IMR-90 (cell line): ENCODE data around the gene SLC44A5. TPM values are rescaled to one million over a fixed set of nuclear protein-coding genes. Genes with fewer than 3 reads are reported as not detected.

ENCODE experiments used
- ATAC-seq: fragments of 200-7000 bp; cut with Tn5 transposase; 2 replicates; pipeline ENCODE4 v1.9.1; 2020; ENCODE audit warnings: low read depth, mild to moderate bottlenecking, moderate library complexity
- BruUV-seq: library from RNA; stranded (reverse); fragments of 400-500 nt; replicated peaks from 2 replicates; lab custom pipeline; 2021; lab: Mats Ljungman, UMichigan
- CTCF ChIA-PET: fragments of 300-600 bp; formaldehyde crosslinking; extraction: SDS; loops from one replicate; lab custom pipeline; 2021; ENCODE audit warnings: antibody characterized with exemption; lab: Yijun Ruan, JAX
- POLR2A ChIA-PET: fragments of 300-600 bp; sonication (Branson Sonifier 250); formaldehyde crosslinking; loops from one replicate; lab custom pipeline; 2022; ENCODE audit warnings: antibody characterized with exemption; ENCODE audit not compliant: unreplicated experiment; lab: Charles Lee
- DNase-seq: peaks from one replicate; pipeline ENCODE4 v3.0.0; 2013
- H2AFZ ChIP-seq: replicated peaks from 2 replicates; pipeline ENCODE3; 2013; ENCODE audit warnings: low read length, mild to moderate bottlenecking; ENCODE audit not compliant: poor library complexity
- H2AK5ac ChIP-seq: 2 replicates; pipeline ENCODE4 v1.6.1; 2013; ENCODE audit warnings: low read depth, low read length, inconsistent platforms
- H2AK9ac ChIP-seq: replicated peaks from 2 replicates; pipeline ENCODE3; 2013; ENCODE audit warnings: mild to moderate bottlenecking, low read depth, low read length, moderate library complexity; ENCODE audit not compliant: poor library complexity
- H2BK120ac ChIP-seq: 2 replicates; pipeline ENCODE4 v1.6.1; 2013; ENCODE audit warnings: low read depth, low read length, inconsistent platforms
- H2BK15ac ChIP-seq: 3 replicates; pipeline ENCODE4 v1.6.1; 2013; ENCODE audit warnings: low read depth, low read length, inconsistent platforms
- H2BK20ac ChIP-seq: 2 replicates; pipeline ENCODE4 v1.6.1; 2013; ENCODE audit warnings: low read depth, mild to moderate bottlenecking, inconsistent platforms, low read length, moderate library complexity
- H2BK5ac ChIP-seq: 2 replicates; pipeline ENCODE4 v1.6.1; 2013; ENCODE audit warnings: mild to moderate bottlenecking, low read depth, low read length, inconsistent platforms; ENCODE audit not compliant: poor library complexity, severe bottlenecking
- H3K14ac ChIP-seq: replicated peaks from 2 replicates; pipeline ENCODE4 v1.6.1; 2013; ENCODE audit warnings: low read depth, low read length, inconsistent platforms
- H3K18ac ChIP-seq: 2 replicates; pipeline ENCODE4 v1.6.1; 2013; ENCODE audit warnings: low read depth, low read length, control low read depth
- H3K23ac ChIP-seq: 2 replicates; pipeline ENCODE4 v1.6.1; 2013; ENCODE audit warnings: low read depth, low read length, inconsistent platforms
- H3K27ac ChIP-seq: 2 replicates; pipeline ENCODE4 v1.5.1; 2013; ENCODE audit warnings: mild to moderate bottlenecking, control low read depth, low read length; ENCODE audit not compliant: insufficient read depth
- H3K27me3 ChIP-seq: 2 replicates; pipeline ENCODE4 v1.6.1; 2013; ENCODE audit warnings: low read length; ENCODE audit not compliant: control insufficient read depth, insufficient read depth
- H3K36me3 ChIP-seq: 2 replicates; pipeline ENCODE4 v1.6.1; 2013; ENCODE audit warnings: low read length, mixed read lengths; ENCODE audit not compliant: control insufficient read depth, insufficient read depth
- H3K4ac ChIP-seq: 2 replicates; pipeline ENCODE4 v1.6.1; 2013; ENCODE audit warnings: low read depth, low read length, inconsistent platforms
- H3K4me1 ChIP-seq: 2 replicates; pipeline ENCODE4 v1.6.1; 2013; ENCODE audit warnings: low read length, mixed read lengths; ENCODE audit not compliant: control insufficient read depth, insufficient read depth
- H3K4me2 ChIP-seq: 2 replicates; pipeline ENCODE4 v1.6.1; 2013; ENCODE audit warnings: low read depth, mild to moderate bottlenecking, control low read depth, low read length, moderate library complexity
- H3K4me3 ChIP-seq: 2 replicates; pipeline ENCODE4 v1.5.1; 2013; ENCODE audit warnings: low read depth, mild to moderate bottlenecking, control low read depth, low read length, moderate library complexity; ENCODE audit not compliant: insufficient read depth
- H3K56ac ChIP-seq: 2 replicates; pipeline ENCODE4 v1.6.1; 2013; ENCODE audit warnings: low read length, inconsistent platforms; ENCODE audit not compliant: insufficient read depth; ENCODE audit errors: extremely low read depth
- H3K79me1 ChIP-seq, 2 experiments: 2 replicates each; pipeline ENCODE4 v1.6.1; 2013; ENCODE audit warnings: low read length in 2 of 2, inconsistent platforms in 1 of 2, low read depth in 1 of 2
- H3K9ac ChIP-seq: 2 replicates; pipeline ENCODE4 v1.6.1; 2013; ENCODE audit warnings: low read depth, low read length, control low read depth
- H3K9me1 ChIP-seq: 2 replicates; pipeline ENCODE4 v1.6.1; 2013; ENCODE audit warnings: low read length, inconsistent platforms; ENCODE audit not compliant: insufficient read depth
- H3K9me3 ChIP-seq: 2 replicates; pipeline ENCODE4 v1.6.1; 2013; ENCODE audit warnings: low read length; ENCODE audit not compliant: control insufficient read depth, insufficient read depth
- H4K20me1 ChIP-seq: 2 replicates; pipeline ENCODE4 v1.6.1; 2013; ENCODE audit warnings: low read length, inconsistent platforms; ENCODE audit not compliant: insufficient read depth
- H4K5ac ChIP-seq: 2 replicates; pipeline ENCODE4 v1.6.1; 2013; ENCODE audit warnings: mild to moderate bottlenecking, low read depth, low read length, control low read depth
- H4K8ac ChIP-seq, 2 experiments: 2 replicates each; pipeline ENCODE4 v1.6.1; 2013; ENCODE audit warnings: low read depth in 2 of 2, low read length in 2 of 2, control low read depth in 1 of 2, inconsistent platforms in 1 of 2
- H4K91ac ChIP-seq: 2 replicates; pipeline ENCODE4 v1.6.1; 2013; ENCODE audit warnings: low read depth, low read length, inconsistent platforms; ENCODE audit not compliant: insufficient read depth
- BHLHE40 ChIP-seq: fragments of 150-350 bp; IDR thresholded peaks from 2 replicates; pipeline ENCODE4 v1.6.1; 2016; ENCODE audit warnings: mild to moderate bottlenecking, low read depth, low read length
- CEBPB ChIP-seq: IDR thresholded peaks from 2 replicates; pipeline ENCODE4 v1.6.1; 2012; ENCODE audit warnings: low read depth, low read length, improper control_type of control experiment
- CHD1 ChIP-seq: IDR thresholded peaks from 2 replicates; pipeline ENCODE4 v1.6.1; 2012; ENCODE audit warnings: low read depth, low read length, improper control_type of control experiment
- ELK1 ChIP-seq: fragments of 150-350 bp; IDR thresholded peaks from 2 replicates; pipeline ENCODE4 v1.6.1; 2016; ENCODE audit warnings: low read depth, mild to moderate bottlenecking, low read length, moderate library complexity, borderline replicate concordance
- FOS ChIP-seq: fragments of 150-350 bp; IDR thresholded peaks from 2 replicates; pipeline ENCODE4 v1.6.1; 2016; ENCODE audit warnings: low read depth, low read length
- MAFK ChIP-seq: IDR thresholded peaks from 2 replicates; pipeline ENCODE4 v1.6.1; 2012; ENCODE audit warnings: low read depth, low read length, improper control_type of control experiment
- MAZ ChIP-seq: IDR thresholded peaks from 2 replicates; pipeline ENCODE4 v1.6.1; 2012; ENCODE audit warnings: low read depth, mild to moderate bottlenecking, low read length, improper control_type of control experiment, moderate library complexity, borderline replicate concordance
- NFE2L2 ChIP-seq: fragments of 150-350 bp; IDR thresholded peaks from 2 replicates; pipeline ENCODE4 v1.6.1; 2016; ENCODE audit warnings: low read depth, mild to moderate bottlenecking, low read length
- POLR2A ChIP-seq: IDR thresholded peaks from 2 replicates; pipeline ENCODE4 v1.6.1; 2012; ENCODE audit warnings: mild to moderate bottlenecking, low read depth, low read length
- RAD21 ChIP-seq: IDR thresholded peaks from 2 replicates; pipeline ENCODE4 v1.6.1; 2012; ENCODE audit warnings: low read length, improper control_type of control experiment
- RCOR1 ChIP-seq: IDR thresholded peaks from 2 replicates; pipeline ENCODE4 v1.6.1; 2012; ENCODE audit warnings: mild to moderate bottlenecking, low read length, improper control_type of control experiment; ENCODE audit not compliant: insufficient replicate concordance
- RFX5 ChIP-seq: IDR thresholded peaks from 2 replicates; pipeline ENCODE4 v1.8.0; 2012; ENCODE audit warnings: low read depth, mild to moderate bottlenecking, low read length, moderate library complexity
- dilution Hi-C: fragments of 300-500 bp; cut with HindIII; formaldehyde crosslinking; loops from one replicate; pipeline ENCODE4 v1.14.3; 2018; ENCODE audit warnings: low sequenced_read_pairs; ENCODE audit not compliant: unreplicated experiment
- in situ Hi-C: fragments of 300-500 bp; cut with MboI; formaldehyde crosslinking; loops from 3 replicates; pipeline ENCODE4 v1.14.3; 2019; ENCODE audit warnings: low sequenced_read_pairs, inconsistent platforms, mixed read lengths
- intact Hi-C: fragments of 100-400 bp; cut with micrococcal nuclease; formaldehyde crosslinking; loops from 2 replicates; pipeline ENCODE4 v1.10.0; 2022
- polyA plus RNA-seq, 3 experiments: library from polyadenylated mRNA; depleted of rRNA; stranded (reverse); fragments of >200 nt; gene quantifications; 2 replicates each; pipeline ENCODE4 v1.2.3, GENCODE V29; 2012; ENCODE audit warnings: low replicate concordance in 1 of 3
- total RNA-seq: library from RNA; depleted of rRNA; stranded (reverse); fragments of >200 nt; gene quantifications from 2 replicates; pipeline ENCODE4 v1.2.3, GENCODE V29; 2012
- TF ChIP-seq, protein P1 (sequence below): conservative IDR thresholded peaks from 2 replicates; pipeline ENCODE4 v1.5.1; 2012; ENCODE audit warnings: mild to moderate bottlenecking, low read depth, low read length, improper control_type of control experiment

The SLC44A5 gene
- total and polyA plus RNA-seq, 2 of the 4 experiments (the other 2 are of a cell fraction) = under 0.01 TPM; not detected in 1

DNA sequence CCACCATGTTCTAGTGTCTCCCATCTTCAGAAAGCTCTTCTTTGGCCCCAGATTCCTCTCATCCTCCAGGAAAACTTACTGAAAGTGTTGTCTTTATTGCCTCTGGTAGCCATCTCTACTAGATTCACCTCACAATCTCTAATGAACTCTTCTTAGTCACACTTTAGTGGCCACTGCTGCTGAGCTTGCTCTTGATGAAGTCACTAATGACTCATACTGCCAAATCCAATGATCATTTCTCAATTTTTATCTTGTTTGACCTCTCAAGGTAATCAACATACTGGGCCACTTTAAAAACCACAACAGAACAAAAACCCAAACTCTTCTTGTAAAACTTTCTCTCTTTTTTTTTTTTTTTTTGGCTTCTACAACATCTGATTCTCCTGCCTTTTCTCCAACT is 280.3 kb downstream of the SLC44A5 start:
- intact Hi-C loops = no loop called here
- H2AFZ ChIP-seq = no peak overlapping the region
- no peaks in the 10 kb centered on the region for H3K79me1 ChIP-seq
- no peak overlapping the region for H4K8ac ChIP-seq
- dilution Hi-C loops = no loop called here
- H2AK9ac ChIP-seq = no peak overlapping the region
- no peak overlapping the region; the same call in 1 of the 2 replicates for H3K56ac ChIP-seq
- no peak overlapping the region for H3K23ac ChIP-seq
- DNase-seq (no peak), ATAC-seq (no peak)
- H3K36me3 ChIP-seq = no peaks in the 10 kb centered on the region
- no peaks in the 10 kb centered on the region for H4K20me1 ChIP-seq
- H3K9ac ChIP-seq = no peak overlapping the region
- H2BK20ac ChIP-seq = no peak overlapping the region
- no peak overlapping the region for H3K14ac ChIP-seq
- TF ChIP-seq NFE2L2 (no peak), RCOR1 (no peak), MAFK (no peak), CEBPB (no peak), BHLHE40 (no peak), CHD1 (no peak), RAD21 (no peak), POLR2A (no peak), MAZ (no peak), ELK1 (no peak), FOS (no peak), RFX5 (no peak)
- TF ChIP-seq, protein P1, sequence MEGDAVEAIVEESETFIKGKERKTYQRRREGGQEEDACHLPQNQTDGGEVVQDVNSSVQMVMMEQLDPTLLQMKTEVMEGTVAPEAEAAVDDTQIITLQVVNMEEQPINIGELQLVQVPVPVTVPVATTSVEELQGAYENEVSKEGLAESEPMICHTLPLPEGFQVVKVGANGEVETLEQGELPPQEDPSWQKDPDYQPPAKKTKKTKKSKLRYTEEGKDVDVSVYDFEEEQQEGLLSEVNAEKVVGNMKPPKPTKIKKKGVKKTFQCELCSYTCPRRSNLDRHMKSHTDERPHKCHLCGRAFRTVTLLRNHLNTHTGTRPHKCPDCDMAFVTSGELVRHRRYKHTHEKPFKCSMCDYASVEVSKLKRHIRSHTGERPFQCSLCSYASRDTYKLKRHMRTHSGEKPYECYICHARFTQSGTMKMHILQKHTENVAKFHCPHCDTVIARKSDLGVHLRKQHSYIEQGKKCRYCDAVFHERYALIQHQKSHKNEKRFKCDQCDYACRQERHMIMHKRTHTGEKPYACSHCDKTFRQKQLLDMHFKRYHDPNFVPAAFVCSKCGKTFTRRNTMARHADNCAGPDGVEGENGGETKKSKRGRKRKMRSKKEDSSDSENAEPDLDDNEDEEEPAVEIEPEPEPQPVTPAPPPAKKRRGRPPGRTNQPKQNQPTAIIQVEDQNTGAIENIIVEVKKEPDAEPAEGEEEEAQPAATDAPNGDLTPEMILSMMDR = no peak
- H2BK120ac ChIP-seq = no peak overlapping the region
- ChIA-PET CTCF (no interaction called here), POLR2A (no interaction called here)
- no peak overlapping the region for H2BK5ac ChIP-seq
- no peaks in the 10 kb centered on the region for H3K27me3 ChIP-seq
- no peak overlapping the region for H2AK5ac ChIP-seq
- no peak overlapping the region for H3K4me3 ChIP-seq
- peaks cover 3% of the 10 kb centered on the region; the same call in 1 of the 2 replicates for H3K9me3 ChIP-seq
- H3K4ac ChIP-seq = no peak overlapping the region
- no peak overlapping the region for H3K4me2 ChIP-seq
- no peaks in the 10 kb centered on the region for H3K9me1 ChIP-seq
- H2BK15ac ChIP-seq = no peak overlapping the region
- no peak overlapping the region for H4K5ac ChIP-seq
- in situ Hi-C loops = no loop called here
- no TSS peak for BruUV-seq
- no peak overlapping the region for H3K27ac ChIP-seq
- H3K4me1 ChIP-seq = no peaks in the 10 kb centered on the region
- H4K91ac ChIP-seq = no peak overlapping the region
- no peak overlapping the region for H3K18ac ChIP-seq
